DOHH2 (cell line): ENCODE measurements around the gene IKZF3.
"Not testable (repeated sequence)": the region's sequence is repeated elsewhere in the genome, so short reads cannot be mapped to it uniquely, and the experiment has no call there.

ENCODE experiments used
- CTCF ChIP-seq: fragments of 200-600 bp; sonication (generic); IDR thresholded peaks from one replicate; pipeline ENCODE4 v1.5.1; 2014; ENCODE audit warnings: antibody characterized with exemption, mild to moderate bottlenecking, low read depth, low read length; ENCODE audit not compliant: poor library complexity, severe bottlenecking
- EZH2phosphoT487 ChIP-seq: fragments of 200-600 bp; sonication (generic); IDR thresholded peaks from 2 replicates; pipeline ENCODE4 v1.6.1; 2017; ENCODE audit warnings: borderline replicate concordance, mild to moderate bottlenecking, antibody characterized with exemption, low read length, moderate library complexity, mixed read lengths

DNA sequence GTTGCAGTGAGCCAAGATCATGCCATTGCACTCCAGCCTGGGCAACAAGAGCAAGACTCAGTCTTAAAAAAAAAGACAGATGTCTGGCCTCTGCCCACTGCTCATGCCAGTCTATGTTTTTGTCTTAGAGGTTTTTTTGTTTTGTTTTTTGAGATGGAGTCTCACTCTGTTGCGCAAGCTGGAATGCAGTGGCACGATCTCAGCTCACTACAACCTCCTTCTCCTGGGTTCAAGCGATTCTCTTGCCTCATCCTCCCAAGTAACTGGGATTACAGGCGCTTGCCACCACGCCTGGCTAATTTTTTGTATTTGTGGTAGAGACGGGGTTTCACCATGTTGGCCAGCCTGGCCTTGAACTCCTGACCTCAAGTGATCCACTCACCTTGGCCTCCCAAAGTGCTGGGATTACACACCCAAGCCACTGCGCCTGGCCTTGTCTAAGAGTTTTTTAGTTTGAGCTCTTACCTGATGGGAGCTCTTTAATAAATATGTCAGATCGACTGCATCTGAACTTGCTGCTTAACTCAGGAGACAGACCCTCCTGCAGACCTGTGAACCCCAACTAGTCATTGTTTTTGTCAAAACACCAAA is 115.6 kb downstream of the IKZF3 start:
- TF ChIP-seq CTCF, EZH2phosphoT487: not testable (repeated sequence)
